KOPT-K1 (cell line): ENCODE data around the gene ZNF185.

ENCODE experiments used
- H3K27ac ChIP-seq: fragments of 200-600 bp; sonication (generic); 2 replicates; pipeline ENCODE4 v1.5.1; 2016; ENCODE audit warnings: antibody characterized with exemption, mild to moderate bottlenecking, low read depth, low read length; ENCODE audit not compliant: poor library complexity, severe bottlenecking
- H3K36me3 ChIP-seq: fragments of 200-600 bp; sonication (generic); 2 replicates; pipeline ENCODE4 v1.5.1; 2017; ENCODE audit warnings: antibody characterized with exemption, mild to moderate bottlenecking, low read length, moderate library complexity; ENCODE audit not compliant: insufficient read depth
- H3K9me3 ChIP-seq: fragments of 200-600 bp; sonication (generic); 2 replicates; pipeline ENCODE4 v1.5.1; 2017; ENCODE audit warnings: antibody characterized with exemption, low read length, mild to moderate bottlenecking; ENCODE audit not compliant: insufficient read depth, poor library complexity, severe bottlenecking

ZNF185 gene

GRCh38 chrX:152897222-152898131, at the start of gene ZNF185:
Gene ZNF185 (plus strand): TSS chrX:152898067. CDS start chrX:152914490, 16,423 bp downstream.
- H3K27ac ChIP-seq, result no peak within 1 kb of the TSS
- H3K36me3 ChIP-seq, result no peaks in the 10 kb centered on the region
- H3K9me3 ChIP-seq, result no peaks in the 10 kb centered on the region

- Histone ChIP-seq H3K27ac (no peak overlapping the region), H3K9me3 (no peaks in the 10 kb centered on the region), H3K36me3 (peaks cover 67% of the 10 kb centered on the region)
Observed at GRCh38 chrX:152850465-152850864, 47.4 kb upstream of the ZNF185 start.

- peaks cover 63% of the 10 kb centered on the region for H3K36me3 ChIP-seq
Observed at GRCh38 chrX:152853986-152854385, 43.9 kb upstream of the ZNF185 start.

GRCh38 chrX:152861116-152861515, 36.8 kb upstream of the ZNF185 start:
- Histone ChIP-seq H3K36me3 (peaks cover 84% of the 10 kb centered on the region), H3K27ac (no peak overlapping the region), H3K9me3 (no peaks in the 10 kb centered on the region)

More at GRCh38 chrX:152853986-152854385, 43.9 kb upstream of the ZNF185 start:
- Histone ChIP-seq H3K27ac (no peak overlapping the region), H3K9me3 (no peaks in the 10 kb centered on the region)

- peaks cover 90% of the 10 kb centered on the region for H3K36me3 ChIP-seq
- no peak overlapping the region for H3K27ac ChIP-seq
- H3K9me3 ChIP-seq, result no peaks in the 10 kb centered on the region
Observed at GRCh38 chrX:152861826-152862225, 36.0 kb upstream of the ZNF185 start.

- Histone ChIP-seq H3K27ac (no peak overlapping the region), H3K9me3 (no peaks in the 10 kb centered on the region), H3K36me3 (peaks cover 95% of the 10 kb centered on the region)
Observed at GRCh38 chrX:152865232-152865920, 32.5 kb upstream of the ZNF185 start.

- Histone ChIP-seq H3K36me3 (peaks cover 94% of the 10 kb centered on the region), H3K27ac (no peak overlapping the region), H3K9me3 (no peaks in the 10 kb centered on the region)
Observed at GRCh38 chrX:152866386-152866785, 31.5 kb upstream of the ZNF185 start.

GRCh38 chrX:152869972-152870371, 27.9 kb upstream of the ZNF185 start:
- no peaks in the 10 kb centered on the region for H3K9me3 ChIP-seq
- H3K27ac ChIP-seq, result no peak overlapping the region
- peaks cover 61% of the 10 kb centered on the region; the same call in 1 of the 2 replicates for H3K36me3 ChIP-seq

GRCh38 chrX:152871260-152871659, 26.6 kb upstream of the ZNF185 start:
- no peaks in the 10 kb centered on the region for H3K9me3 ChIP-seq
- H3K27ac ChIP-seq, result no peak overlapping the region
- H3K36me3 ChIP-seq, result peaks cover 48% of the 10 kb centered on the region; the same call in 1 of the 2 replicates

- Histone ChIP-seq H3K36me3 (peaks cover 37% of the 10 kb centered on the region; the same call in 1 of the 2 replicates), H3K27ac (no peak overlapping the region), H3K9me3 (no peaks in the 10 kb centered on the region)
Observed at GRCh38 chrX:152872522-152872921, 25.3 kb upstream of the ZNF185 start.

GRCh38 chrX:152873361-152873760, 24.5 kb upstream of the ZNF185 start:
- Histone ChIP-seq H3K9me3 (no peaks in the 10 kb centered on the region), H3K36me3 (peaks cover 30% of the 10 kb centered on the region; the same call in 1 of the 2 replicates)

GRCh38 chrX:152876931-152877840, 20.7 kb upstream of the ZNF185 start:
- H3K36me3 ChIP-seq, result no peaks in the 10 kb centered on the region
- H3K9me3 ChIP-seq, result no peaks in the 10 kb centered on the region
- no peak overlapping the region for H3K27ac ChIP-seq

More at GRCh38 chrX:152873361-152873760, 24.5 kb upstream of the ZNF185 start:
- no peak overlapping the region for H3K27ac ChIP-seq

- H3K27ac ChIP-seq, result no peak overlapping the region
- no peaks in the 10 kb centered on the region for H3K9me3 ChIP-seq
- no peaks in the 10 kb centered on the region for H3K36me3 ChIP-seq
Observed at GRCh38 chrX:152878976-152879755, 18.7 kb upstream of the ZNF185 start.

GRCh38 chrX:152881289-152881688, 16.6 kb upstream of the ZNF185 start:
- H3K36me3 ChIP-seq, result no peaks in the 10 kb centered on the region
- H3K27ac ChIP-seq, result no peak overlapping the region
- no peaks in the 10 kb centered on the region for H3K9me3 ChIP-seq
